Spleen (tissue), 7 donors: ENCODE data around the gene GJC1.

ENCODE experiments used
- POLR2A ChIP-seq, 3 donors: fragments of 450-650 bp; IDR thresholded peaks; one replicate each; pipeline ENCODE4 v1.5.1; 2017; ENCODE audit warnings: antibody characterized with exemption in 3 of 3, mild to moderate bottlenecking in 1 of 3
- POLR2AphosphoS5 ChIP-seq, 3 donors: sonication (generic); formaldehyde crosslinking; IDR thresholded peaks; one replicate each; pipeline ENCODE4 v1.5.1; 2017; ENCODE audit warnings: antibody characterized with exemption in 3 of 3
- TF ChIP-seq, protein P1 (sequence below), 11 experiments: fragments of 200-600 bp in 7 of 11; fragments of 450-650 bp in 4 of 11; sonication (generic) in 4 of 11; IDR thresholded peaks in 8 of 11; conservative IDR thresholded peaks in 3 of 11; 1 replicate in 7 of 11; 2 replicates in 4 of 11; pipeline versions ENCODE4 v1.4.0 to v1.8.0; 2016 to 2021; ENCODE audit warnings: antibody characterized with exemption in 11 of 11, inconsistent platforms in 4 of 11, mild to moderate bottlenecking in 1 of 11
- donor health status: DM: no; HTN: no; CAD: no; lungs with moderate emphysema.
- donor health status: DM: no; HTN: no; CAD: no.
- donor health status: DM: no; HTN: no; CAD: no.

DNA sequence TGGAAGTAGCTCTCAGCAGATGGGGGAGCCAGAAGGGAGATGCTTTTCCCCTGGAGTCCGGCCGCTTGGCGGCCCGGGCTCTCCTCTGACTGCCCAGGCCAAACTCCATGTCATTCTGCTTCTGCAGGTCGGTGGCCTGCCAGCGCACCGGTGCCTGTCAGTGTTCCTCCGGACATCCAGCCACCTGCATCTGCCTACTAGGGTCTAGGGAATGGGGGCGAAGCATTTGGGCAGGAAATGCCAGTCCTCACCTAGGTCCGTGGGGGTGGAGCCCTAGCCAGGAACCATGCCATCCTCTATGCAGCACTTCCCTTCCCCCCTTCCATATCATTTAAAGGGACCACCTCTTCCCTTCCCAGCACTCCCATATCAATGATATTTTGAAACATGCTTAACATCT, 34.2 kb downstream of the GJC1 start:
- TF ChIP-seq, protein P1, sequence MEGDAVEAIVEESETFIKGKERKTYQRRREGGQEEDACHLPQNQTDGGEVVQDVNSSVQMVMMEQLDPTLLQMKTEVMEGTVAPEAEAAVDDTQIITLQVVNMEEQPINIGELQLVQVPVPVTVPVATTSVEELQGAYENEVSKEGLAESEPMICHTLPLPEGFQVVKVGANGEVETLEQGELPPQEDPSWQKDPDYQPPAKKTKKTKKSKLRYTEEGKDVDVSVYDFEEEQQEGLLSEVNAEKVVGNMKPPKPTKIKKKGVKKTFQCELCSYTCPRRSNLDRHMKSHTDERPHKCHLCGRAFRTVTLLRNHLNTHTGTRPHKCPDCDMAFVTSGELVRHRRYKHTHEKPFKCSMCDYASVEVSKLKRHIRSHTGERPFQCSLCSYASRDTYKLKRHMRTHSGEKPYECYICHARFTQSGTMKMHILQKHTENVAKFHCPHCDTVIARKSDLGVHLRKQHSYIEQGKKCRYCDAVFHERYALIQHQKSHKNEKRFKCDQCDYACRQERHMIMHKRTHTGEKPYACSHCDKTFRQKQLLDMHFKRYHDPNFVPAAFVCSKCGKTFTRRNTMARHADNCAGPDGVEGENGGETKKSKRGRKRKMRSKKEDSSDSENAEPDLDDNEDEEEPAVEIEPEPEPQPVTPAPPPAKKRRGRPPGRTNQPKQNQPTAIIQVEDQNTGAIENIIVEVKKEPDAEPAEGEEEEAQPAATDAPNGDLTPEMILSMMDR (IDR thresholded peaks at IDR 0.05 in 8 of 11, conservative IDR thresholded peaks at IDR 0.05 in 3 of 11), result no peak
- TF ChIP-seq POLR2A (IDR thresholded peaks at IDR 0.05), result no peak
- TF ChIP-seq POLR2AphosphoS5 (IDR thresholded peaks at IDR 0.05), result no peak
